ENCODE measurements around the gene HELZ. TPM values are rescaled to one million over a fixed set of nuclear protein-coding genes. Genes with fewer than 3 reads are reported as not detected.

The HELZ gene
- total and polyA plus RNA-seq, 5 donors, result 5.6 to 43.9 (median 37.2) TPM

DNA sequence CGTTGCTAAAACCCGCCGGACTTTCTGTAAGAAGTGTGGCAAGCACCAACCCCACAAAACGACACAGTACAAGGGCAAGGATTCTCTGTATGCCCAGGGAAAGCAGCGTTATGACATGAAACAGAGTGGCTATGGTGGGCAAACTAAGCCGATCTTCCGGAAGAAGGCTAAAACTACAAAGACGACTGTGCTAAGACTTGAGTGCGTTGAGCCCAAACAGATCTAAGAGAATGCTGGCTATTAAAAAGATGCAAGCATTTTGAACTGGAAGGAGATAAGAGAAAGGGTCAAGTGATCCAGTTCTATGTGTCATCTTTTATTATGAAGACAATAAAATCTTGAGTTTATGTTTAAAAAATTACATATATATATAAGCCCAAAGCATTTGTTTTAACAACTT, 20.3 kb downstream of the HELZ start:
- 95% methylated on average over 9 of the region's 9 CpGs for whole genome bisulfite sequencing
- DNase-seq (no peak), ATAC-seq (no peak)
- Histone ChIP-seq H3K27me3 (ENCODE audit: control insufficient read depth, insufficient read depth) (no peaks in the 10 kb centered on the region), H3K4me1 (ENCODE audit: control insufficient read depth, insufficient read depth, low read length) (peaks cover 8% of the 10 kb centered on the region), H3K27ac (ENCODE audit: low read length) (no peak overlapping the region), H3K4me3 (ENCODE audit: low read length) (no peak overlapping the region), H3K9me3 (ENCODE audit: control insufficient read depth, low read length) (no peaks in the 10 kb centered on the region)
- intact Hi-C loops (cut with DNase I), result no loop called here

GRCh38 chr17:67223924-67224323, 21.1 kb downstream of the HELZ start:
- Histone ChIP-seq H3K4me3 (ENCODE audit: low read length) (no peak overlapping the region), H3K27ac (ENCODE audit: low read length) (no peak overlapping the region), H3K4me1 (ENCODE audit: control insufficient read depth, insufficient read depth, low read length) (peaks cover 6% of the 10 kb centered on the region), H3K27me3 (ENCODE audit: control insufficient read depth, insufficient read depth) (no peaks in the 10 kb centered on the region), H3K9me3 (ENCODE audit: control insufficient read depth, low read length) (no peaks in the 10 kb centered on the region)
- intact Hi-C loops (cut with DNase I), result no loop called here
- DNase-seq (no peak), ATAC-seq (no peak)
- 92% methylated on average over 6 of the region's 6 CpGs for WGBS

GRCh38 chr17:67221062-67221998, 23.7 kb downstream of the HELZ start:
- intact Hi-C loops (cut with DNase I), result no loop called here
- H3K4me3 ChIP-seq (ENCODE audit: low read length), result no peak overlapping the region
- H3K27me3 ChIP-seq (ENCODE audit: control insufficient read depth, insufficient read depth), result no peaks in the 10 kb centered on the region
- H3K4me1 ChIP-seq (ENCODE audit: control insufficient read depth, insufficient read depth, low read length), result peaks cover 14% of the 10 kb centered on the region
- ATAC-seq (peak; percentile 41 to 75), DNase-seq (no peak)
- no peaks in the 10 kb centered on the region for H3K9me3 ChIP-seq (ENCODE audit: control insufficient read depth, low read length)
- H3K27ac ChIP-seq (ENCODE audit: low read length), result no peak overlapping the region
- WGBS, result 78% methylated on average over 5 of the region's 5 CpGs

GRCh38 chr17:67218385-67218950, 26.5 kb downstream of the HELZ start:
- Histone ChIP-seq H3K27me3 (ENCODE audit: control insufficient read depth, insufficient read depth) (no peaks in the 10 kb centered on the region), H3K27ac (ENCODE audit: low read length) (no peak overlapping the region), H3K4me3 (ENCODE audit: low read length) (no peak overlapping the region), H3K9me3 (ENCODE audit: control insufficient read depth, low read length) (no peaks in the 10 kb centered on the region), H3K4me1 (ENCODE audit: control insufficient read depth, insufficient read depth, low read length) (peaks cover 15% of the 10 kb centered on the region)
- ATAC-seq (no peak), DNase-seq (no peak)
- intact Hi-C loops (cut with DNase I), result no loop called here
- 90% methylated on average over 4 of the region's 4 CpGs for WGBS

GRCh38 chr17:67217446-67217845, 27.6 kb downstream of the HELZ start:
- Histone ChIP-seq H3K9me3 (ENCODE audit: control insufficient read depth, low read length) (no peaks in the 10 kb centered on the region), H3K27me3 (ENCODE audit: control insufficient read depth, insufficient read depth) (no peaks in the 10 kb centered on the region), H3K27ac (ENCODE audit: low read length) (no peak overlapping the region), H3K4me1 (ENCODE audit: control insufficient read depth, insufficient read depth, low read length) (peaks cover 15% of the 10 kb centered on the region), H3K4me3 (ENCODE audit: low read length) (no peak overlapping the region)
- WGBS, result 89% methylated on average over 4 of the region's 4 CpGs
- intact Hi-C loops (cut with DNase I), result no loop called here
- ATAC-seq (no peak), DNase-seq (no peak)

GRCh38 chr17:67216578-67217320, 28.2 kb downstream of the HELZ start:
- ATAC-seq (no peak), DNase-seq (no peak)
- intact Hi-C loops (cut with DNase I), result no loop called here
- Histone ChIP-seq H3K9me3 (ENCODE audit: control insufficient read depth, low read length) (no peaks in the 10 kb centered on the region), H3K27me3 (ENCODE audit: control insufficient read depth, insufficient read depth) (no peaks in the 10 kb centered on the region), H3K27ac (ENCODE audit: low read length) (no peak overlapping the region), H3K4me1 (ENCODE audit: control insufficient read depth, insufficient read depth, low read length) (peaks cover 15% of the 10 kb centered on the region), H3K4me3 (ENCODE audit: low read length) (no peak overlapping the region)
- WGBS, result 68% methylated on average over 10 of the region's 10 CpGs

GRCh38 chr17:67215991-67216421, 29.0 kb downstream of the HELZ start:
- Histone ChIP-seq H3K27ac (ENCODE audit: low read length) (no peak overlapping the region), H3K9me3 (ENCODE audit: control insufficient read depth, low read length) (no peaks in the 10 kb centered on the region), H3K4me3 (ENCODE audit: low read length) (no peak overlapping the region), H3K27me3 (ENCODE audit: control insufficient read depth, insufficient read depth) (no peaks in the 10 kb centered on the region), H3K4me1 (ENCODE audit: control insufficient read depth, insufficient read depth, low read length) (peaks cover 15% of the 10 kb centered on the region)
- no peak for ATAC-seq
- 84% methylated on average over 7 of the region's 7 CpGs for WGBS
- intact Hi-C loops (cut with DNase I), result no loop called here
- DNase-seq, result no peak

GRCh38 chr17:67212714-67213417, 32.1 kb downstream of the HELZ start:
- 64% methylated on average over 9 of the region's 9 CpGs for WGBS
- Histone ChIP-seq H3K9me3 (ENCODE audit: control insufficient read depth, low read length) (no peaks in the 10 kb centered on the region), H3K27ac (ENCODE audit: low read length) (no peak overlapping the region), H3K4me3 (ENCODE audit: low read length) (no peak overlapping the region), H3K4me1 (ENCODE audit: control insufficient read depth, insufficient read depth, low read length) (peaks cover 9% of the 10 kb centered on the region), H3K27me3 (ENCODE audit: control insufficient read depth, insufficient read depth) (no peaks in the 10 kb centered on the region)
- no peak for DNase-seq
- intact Hi-C loops (cut with DNase I), result no loop called here
- peak in 1 of 2 donors; percentile 26 for ATAC-seq

DNA sequence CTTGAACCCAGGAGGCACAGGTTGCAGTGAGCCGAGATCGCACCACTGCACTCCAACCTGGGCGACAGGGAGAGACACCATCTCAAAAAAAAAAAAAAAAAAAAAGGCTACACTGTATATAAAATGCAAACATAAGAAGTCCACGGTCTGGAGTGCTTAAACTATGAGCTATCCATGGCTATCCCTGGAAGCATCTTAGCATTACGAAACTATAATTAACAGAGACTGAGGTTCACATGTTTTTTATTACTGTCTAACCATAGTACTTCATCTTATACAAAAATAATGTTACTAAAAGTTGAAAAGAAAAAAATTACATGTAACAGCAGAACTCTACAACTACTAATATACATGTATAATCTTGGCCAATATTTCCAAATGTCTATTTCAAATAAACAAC, 32.8 kb downstream of the HELZ start:
- no peaks in the 10 kb centered on the region for H3K9me3 ChIP-seq (ENCODE audit: control insufficient read depth, low read length)
- H3K27me3 ChIP-seq (ENCODE audit: control insufficient read depth, insufficient read depth), result no peaks in the 10 kb centered on the region
- no peak overlapping the region for H3K27ac ChIP-seq (ENCODE audit: low read length)
- WGBS, result 94% methylated on average over 5 of the region's 5 CpGs
- no peak for ATAC-seq
- no peak for DNase-seq
- H3K4me1 ChIP-seq (ENCODE audit: control insufficient read depth, insufficient read depth, low read length), result peaks cover 9% of the 10 kb centered on the region
- intact Hi-C loops (cut with DNase I), result no loop called here
- no peak overlapping the region for H3K4me3 ChIP-seq (ENCODE audit: low read length)

GRCh38 chr17:67211742-67212141, 33.3 kb downstream of the HELZ start:
- intact Hi-C loops (cut with DNase I), result no loop called here
- H3K27ac ChIP-seq (ENCODE audit: low read length), result no peak overlapping the region
- H3K9me3 ChIP-seq (ENCODE audit: control insufficient read depth, low read length), result no peaks in the 10 kb centered on the region
- WGBS, result 86% methylated on average over 5 of the region's 5 CpGs
- no peak overlapping the region for H3K4me3 ChIP-seq (ENCODE audit: low read length)
- no peaks in the 10 kb centered on the region for H3K27me3 ChIP-seq (ENCODE audit: control insufficient read depth, insufficient read depth)
- DNase-seq (no peak), ATAC-seq (peak in 1 of 2 donors; percentile 24)
- peaks cover 6% of the 10 kb centered on the region for H3K4me1 ChIP-seq (ENCODE audit: control insufficient read depth, insufficient read depth, low read length)
